ENCODE data around the gene GRM8. TPM values are rescaled to one million over a fixed set of nuclear protein-coding genes. Genes with fewer than 3 reads are reported as not detected.

The GRM8 gene
- total RNA-seq, 1 experiment from 2014 or later = 0.40 TPM

DNA sequence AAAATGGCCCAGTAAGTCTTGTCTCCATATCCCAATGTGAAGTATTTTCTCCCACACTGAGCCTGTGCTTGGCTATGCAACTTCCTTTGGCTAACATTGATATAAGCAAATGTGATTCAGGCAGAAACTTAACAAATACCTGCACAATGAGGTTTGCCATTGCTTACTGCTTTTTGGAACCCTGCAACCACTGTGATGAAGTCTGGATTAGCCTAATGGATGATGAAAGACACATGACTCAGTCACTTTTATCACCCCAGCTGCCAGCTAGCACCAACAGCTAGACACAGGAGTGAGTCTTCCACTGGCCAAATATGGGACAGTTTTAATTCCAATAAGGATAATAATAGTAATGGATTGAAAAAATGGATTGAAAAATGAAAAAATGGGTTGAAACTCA, 854.5 kb downstream of the GRM8 start:
- no TSS peak for BruUV-seq (replicated peaks)
- Mint-ChIP-seq H3K9me3 (ENCODE audit: low read depth, unreplicated experiment) (no peaks in the 10 kb centered on the region), H3K4me1 (ENCODE audit: low read depth, unreplicated experiment) (no peaks in the 10 kb centered on the region), H3K27me3 (ENCODE audit: unreplicated experiment) (no peaks in the 10 kb centered on the region), H3K4me3 (ENCODE audit: low read depth, unreplicated experiment) (no peak overlapping the region), H3K36me3 (ENCODE audit: insufficient read depth, unreplicated experiment) (no peaks in the 10 kb centered on the region), H3K27ac (ENCODE audit: unreplicated experiment) (no peak overlapping the region)
- CTCF ChIA-PET = no interaction called here
- intact Hi-C loops (cut with micrococcal nuclease; ENCODE audit: unreplicated experiment) = no loop called here
- DNase-seq = no peak
- TF ChIP-seq, protein P1, sequence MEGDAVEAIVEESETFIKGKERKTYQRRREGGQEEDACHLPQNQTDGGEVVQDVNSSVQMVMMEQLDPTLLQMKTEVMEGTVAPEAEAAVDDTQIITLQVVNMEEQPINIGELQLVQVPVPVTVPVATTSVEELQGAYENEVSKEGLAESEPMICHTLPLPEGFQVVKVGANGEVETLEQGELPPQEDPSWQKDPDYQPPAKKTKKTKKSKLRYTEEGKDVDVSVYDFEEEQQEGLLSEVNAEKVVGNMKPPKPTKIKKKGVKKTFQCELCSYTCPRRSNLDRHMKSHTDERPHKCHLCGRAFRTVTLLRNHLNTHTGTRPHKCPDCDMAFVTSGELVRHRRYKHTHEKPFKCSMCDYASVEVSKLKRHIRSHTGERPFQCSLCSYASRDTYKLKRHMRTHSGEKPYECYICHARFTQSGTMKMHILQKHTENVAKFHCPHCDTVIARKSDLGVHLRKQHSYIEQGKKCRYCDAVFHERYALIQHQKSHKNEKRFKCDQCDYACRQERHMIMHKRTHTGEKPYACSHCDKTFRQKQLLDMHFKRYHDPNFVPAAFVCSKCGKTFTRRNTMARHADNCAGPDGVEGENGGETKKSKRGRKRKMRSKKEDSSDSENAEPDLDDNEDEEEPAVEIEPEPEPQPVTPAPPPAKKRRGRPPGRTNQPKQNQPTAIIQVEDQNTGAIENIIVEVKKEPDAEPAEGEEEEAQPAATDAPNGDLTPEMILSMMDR (IDR thresholded peaks at IDR 0.05; ENCODE audit: unreplicated experiment) = no peak

DNA sequence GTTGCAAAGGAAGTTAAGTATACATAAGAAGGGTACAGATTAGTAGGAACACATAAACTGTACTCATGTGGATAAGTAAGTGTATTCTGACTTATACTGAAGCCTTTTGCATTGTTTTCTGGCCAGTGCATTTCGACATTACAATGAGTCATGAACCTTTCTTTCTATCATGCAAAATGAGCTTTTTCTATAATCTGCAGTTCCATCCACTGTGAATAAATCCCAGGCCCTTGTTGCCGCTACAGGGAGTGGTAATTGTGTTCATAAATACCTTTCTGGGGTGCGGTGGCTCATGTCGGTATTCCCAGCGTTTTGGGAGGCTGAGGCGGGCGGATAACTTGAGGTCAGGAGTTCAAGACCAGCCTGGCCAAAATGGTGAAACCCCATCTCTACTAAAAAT, 858.3 kb downstream of the GRM8 start:
- no peak for DNase-seq
- Mint-ChIP-seq H3K9me3 (ENCODE audit: low read depth, unreplicated experiment) (peaks cover 3% of the 10 kb centered on the region), H3K36me3 (ENCODE audit: insufficient read depth, unreplicated experiment) (no peaks in the 10 kb centered on the region), H3K4me3 (ENCODE audit: low read depth, unreplicated experiment) (no peak overlapping the region), H3K27me3 (ENCODE audit: unreplicated experiment) (no peaks in the 10 kb centered on the region), H3K27ac (ENCODE audit: unreplicated experiment) (no peak overlapping the region), H3K4me1 (ENCODE audit: low read depth, unreplicated experiment) (peaks cover 4% of the 10 kb centered on the region)
- intact Hi-C loops (cut with micrococcal nuclease; ENCODE audit: unreplicated experiment) = no loop called here
- no TSS peak for BruUV-seq (replicated peaks)
- TF ChIP-seq, protein P1 (IDR thresholded peaks at IDR 0.05; ENCODE audit: unreplicated experiment) = no peak
- CTCF ChIA-PET = no interaction called here

Small RNA genes lying within 50 kb of the gene (microRNA-seq; reads per million reads assigned to microRNA genes)
- gene MIR592 = 10.2 reads per million, percentile 33 among the genes with 10 or more reads in this experiment

Other genes starting within 250 kb of the GRM8 start
- gene ZNF800, start 139.8 kb upstream of the GRM8 start, total RNA-seq (2022) = 33.2 and 36.5 TPM in 2 replicates